ENCODE data around the gene PRLH. TPM values are rescaled to one million over a fixed set of nuclear protein-coding genes. Genes with fewer than 3 reads are reported as not detected.

PRLH gene
- total RNA-seq, 1 experiment from 2014 or later, result not detected

DNA sequence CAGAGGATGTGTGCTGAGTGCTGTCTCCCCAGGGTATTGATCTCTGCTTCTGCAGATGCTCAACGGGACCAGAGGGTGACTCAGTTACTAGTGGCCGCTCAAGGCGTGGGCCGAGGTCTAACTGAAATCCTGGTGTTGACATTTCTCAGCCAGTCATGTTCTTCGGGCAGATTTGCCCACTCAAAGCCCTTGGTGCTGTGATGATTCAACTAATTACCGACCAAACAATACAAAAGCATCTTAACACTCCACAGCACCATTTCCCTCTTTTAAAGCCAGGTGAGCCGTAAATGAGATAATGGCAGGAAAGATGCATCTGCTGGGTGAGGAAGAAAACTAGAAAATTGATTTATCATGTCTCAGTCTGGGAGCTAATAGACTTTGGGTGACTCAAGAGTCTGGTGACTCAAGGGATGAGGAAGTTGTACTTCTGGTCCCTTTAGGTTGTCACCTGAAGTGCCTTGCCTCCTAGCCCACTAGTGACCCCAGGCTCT, 32.7 kb upstream of the PRLH start:
- Histone ChIP-seq H3K36me3 (ENCODE audit: insufficient read depth, low read length, poor library complexity, severe bottlenecking) (no peaks in the 10 kb centered on the region), H3K27ac (ENCODE audit: low read depth, low read length, poor library complexity, severe bottlenecking) (no peak overlapping the region), H3K4me3 (ENCODE audit: low read depth, low read length, poor library complexity, severe bottlenecking) (no peak overlapping the region), H3K27me3 (replicated peaks; ENCODE audit: insufficient read depth, low read depth, low read length, poor library complexity) (no peaks in the 10 kb centered on the region), H3K9me3 (ENCODE audit: low read depth, low read length, poor library complexity, severe bottlenecking) (no peaks in the 10 kb centered on the region), H3K4me1 (ENCODE audit: insufficient read depth, low read length, poor library complexity, severe bottlenecking) (no peaks in the 10 kb centered on the region)
- POLR2A ChIA-PET (ENCODE audit: low non-redundant PET), result no interaction called here
- DNase-seq (ENCODE audit: low spot score), result no peak
- BruUV-seq (replicated peaks), result no TSS peak
- no peak for TF ChIP-seq EZH2 (IDR thresholded peaks at IDR 0.05; ENCODE audit: borderline replicate concordance, low read depth, low read length, poor library complexity, severe bottlenecking)
- TF ChIP-seq, protein P1, sequence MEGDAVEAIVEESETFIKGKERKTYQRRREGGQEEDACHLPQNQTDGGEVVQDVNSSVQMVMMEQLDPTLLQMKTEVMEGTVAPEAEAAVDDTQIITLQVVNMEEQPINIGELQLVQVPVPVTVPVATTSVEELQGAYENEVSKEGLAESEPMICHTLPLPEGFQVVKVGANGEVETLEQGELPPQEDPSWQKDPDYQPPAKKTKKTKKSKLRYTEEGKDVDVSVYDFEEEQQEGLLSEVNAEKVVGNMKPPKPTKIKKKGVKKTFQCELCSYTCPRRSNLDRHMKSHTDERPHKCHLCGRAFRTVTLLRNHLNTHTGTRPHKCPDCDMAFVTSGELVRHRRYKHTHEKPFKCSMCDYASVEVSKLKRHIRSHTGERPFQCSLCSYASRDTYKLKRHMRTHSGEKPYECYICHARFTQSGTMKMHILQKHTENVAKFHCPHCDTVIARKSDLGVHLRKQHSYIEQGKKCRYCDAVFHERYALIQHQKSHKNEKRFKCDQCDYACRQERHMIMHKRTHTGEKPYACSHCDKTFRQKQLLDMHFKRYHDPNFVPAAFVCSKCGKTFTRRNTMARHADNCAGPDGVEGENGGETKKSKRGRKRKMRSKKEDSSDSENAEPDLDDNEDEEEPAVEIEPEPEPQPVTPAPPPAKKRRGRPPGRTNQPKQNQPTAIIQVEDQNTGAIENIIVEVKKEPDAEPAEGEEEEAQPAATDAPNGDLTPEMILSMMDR (conservative IDR thresholded peaks at IDR 0.05; ENCODE audit: low read depth, low read length), result no peak
- intact Hi-C loops (cut with micrococcal nuclease; ENCODE audit: unreplicated experiment), result no loop called here
- CTCF ChIA-PET, result interaction anchor here (2.0 kb wide), 1 partner anchor 21 kb away, joined by 5 read pairs; no protein-coding TSS in a partner anchor

DNA sequence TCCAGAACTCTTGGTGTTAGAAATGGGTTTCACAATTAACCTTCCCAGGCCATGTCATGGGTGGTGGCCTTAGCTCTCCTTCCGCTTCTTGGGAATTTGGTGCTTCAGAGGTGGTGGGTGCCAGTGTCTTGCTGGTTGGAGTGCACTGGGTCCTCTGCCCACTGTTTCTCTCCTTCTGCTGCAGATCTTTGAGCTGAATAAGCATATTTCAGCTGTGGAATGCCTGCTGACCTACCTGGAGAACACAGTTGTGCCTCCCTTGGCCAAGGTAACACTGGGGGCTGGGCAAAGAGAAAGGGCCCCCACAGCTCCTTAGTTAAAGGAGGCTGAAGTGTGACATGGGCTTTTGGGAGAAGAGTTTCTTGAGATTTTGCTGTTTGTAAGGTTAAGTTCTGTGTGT, 32.0 kb upstream of the PRLH start:
- Histone ChIP-seq H3K4me3 (ENCODE audit: low read depth, low read length, poor library complexity, severe bottlenecking) (no peak overlapping the region), H3K4me1 (ENCODE audit: insufficient read depth, low read length, poor library complexity, severe bottlenecking) (no peaks in the 10 kb centered on the region), H3K27ac (ENCODE audit: low read depth, low read length, poor library complexity, severe bottlenecking) (no peak overlapping the region), H3K36me3 (ENCODE audit: insufficient read depth, low read length, poor library complexity, severe bottlenecking) (no peaks in the 10 kb centered on the region), H3K9me3 (ENCODE audit: low read depth, low read length, poor library complexity, severe bottlenecking) (no peaks in the 10 kb centered on the region), H3K27me3 (replicated peaks; ENCODE audit: insufficient read depth, low read depth, low read length, poor library complexity) (no peaks in the 10 kb centered on the region)
- no TSS peak for BruUV-seq (replicated peaks)
- intact Hi-C loops (cut with micrococcal nuclease; ENCODE audit: unreplicated experiment), result no loop called here
- no peak for DNase-seq (ENCODE audit: low spot score)
- ChIA-PET CTCF (interaction anchor here (2.0 kb wide), 1 partner anchor 21 kb away, joined by 5 read pairs; no protein-coding TSS in a partner anchor), POLR2A (ENCODE audit: low non-redundant PET) (no interaction called here)
- TF ChIP-seq EZH2 (IDR thresholded peaks at IDR 0.05; ENCODE audit: borderline replicate concordance, low read depth, low read length, poor library complexity, severe bottlenecking), result no peak
- TF ChIP-seq, protein P1 (conservative IDR thresholded peaks at IDR 0.05; ENCODE audit: low read depth, low read length), result no peak

DNA sequence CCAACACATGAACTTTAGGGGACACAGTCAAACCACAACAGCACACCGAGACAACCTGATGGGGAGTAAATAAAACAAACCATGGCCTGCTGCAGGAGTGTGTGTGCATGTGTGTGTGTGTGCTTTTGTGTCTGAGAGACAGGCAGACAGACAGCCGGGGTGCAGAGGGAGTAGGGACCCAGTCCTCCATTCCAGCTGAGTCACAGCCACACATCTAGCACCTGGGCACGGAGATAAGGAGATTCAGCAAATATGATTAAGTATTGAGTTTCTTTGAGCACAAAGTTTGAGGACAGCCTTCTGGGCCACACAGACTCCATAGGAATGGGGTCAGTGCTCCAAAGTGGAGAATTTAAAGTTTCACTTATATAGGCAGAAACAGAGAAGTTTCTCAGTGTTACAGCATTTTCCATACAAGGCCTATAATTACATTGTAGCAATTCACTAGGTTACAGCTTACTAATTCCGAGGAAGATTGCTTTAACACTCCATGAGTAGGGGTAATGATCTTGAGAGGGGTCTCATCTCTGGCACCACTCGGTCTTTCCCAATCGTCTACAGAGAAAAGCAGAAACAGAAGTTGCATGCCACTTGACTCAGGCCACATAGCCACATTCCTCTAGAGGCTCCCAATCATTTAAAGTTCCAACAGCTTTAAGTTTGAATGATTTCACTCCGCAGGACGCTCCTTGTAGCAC, 30.8 kb upstream of the PRLH start:
- BruUV-seq (replicated peaks), result no TSS peak
- H3K36me3 ChIP-seq (ENCODE audit: insufficient read depth, low read length, poor library complexity, severe bottlenecking), result no peaks in the 10 kb centered on the region
- DNase-seq (ENCODE audit: low spot score), result no peak
- ChIA-PET POLR2A (ENCODE audit: low non-redundant PET) (no interaction called here), CTCF (no interaction called here)
- H3K27me3 ChIP-seq (replicated peaks; ENCODE audit: insufficient read depth, low read depth, low read length, poor library complexity), result no peaks in the 10 kb centered on the region
- no peak overlapping the region for H3K4me3 ChIP-seq (ENCODE audit: low read depth, low read length, poor library complexity, severe bottlenecking)
- H3K27ac ChIP-seq (ENCODE audit: low read depth, low read length, poor library complexity, severe bottlenecking), result no peak overlapping the region
- H3K9me3 ChIP-seq (ENCODE audit: low read depth, low read length, poor library complexity, severe bottlenecking), result no peaks in the 10 kb centered on the region
- H3K4me1 ChIP-seq (ENCODE audit: insufficient read depth, low read length, poor library complexity, severe bottlenecking), result no peaks in the 10 kb centered on the region
- intact Hi-C loops (cut with micrococcal nuclease; ENCODE audit: unreplicated experiment), result no loop called here
- no peak for TF ChIP-seq EZH2 (IDR thresholded peaks at IDR 0.05; ENCODE audit: borderline replicate concordance, low read depth, low read length, poor library complexity, severe bottlenecking)
- TF ChIP-seq, protein P1 (conservative IDR thresholded peaks at IDR 0.05; ENCODE audit: low read depth, low read length), result no peak
